Osteoblast (primary cell): ENCODE data around the gene CTTN. TPM values are rescaled to one million over a fixed set of nuclear protein-coding genes. Genes with fewer than 3 reads are reported as not detected.
"Not testable (repeated sequence)": the region's sequence is repeated elsewhere in the genome, so short reads cannot be mapped to it uniquely, and the experiment has no call there.

Experiments
- DNase-seq: peaks from one replicate; pipeline ENCODE4 v3.0.0; 2011; ENCODE audit warnings: low spot score, mixed read lengths; ENCODE audit not compliant: insufficient read length; ENCODE audit errors: missing footprints
- H2AFZ ChIP-seq: 2 replicates; pipeline ENCODE4 v1.6.0; 2011; ENCODE audit warnings: mild to moderate bottlenecking, low read length
- H3K27ac ChIP-seq: 2 replicates; pipeline ENCODE4 v1.5.1; 2011; ENCODE audit warnings: mild to moderate bottlenecking, low read depth, low read length, moderate library complexity
- H3K27me3 ChIP-seq: 2 replicates; pipeline ENCODE4 v1.6.0; 2012; ENCODE audit warnings: mild to moderate bottlenecking, control low read depth, inconsistent platforms, low read length, moderate library complexity; ENCODE audit not compliant: insufficient read depth
- H3K36me3 ChIP-seq: 2 replicates; pipeline ENCODE4 v1.5.1; 2011; ENCODE audit warnings: mild to moderate bottlenecking, low read length, control low read depth, moderate library complexity; ENCODE audit not compliant: insufficient read depth
- H3K4me1 ChIP-seq: 2 replicates; pipeline ENCODE4 v1.5.1; 2011; ENCODE audit warnings: mild to moderate bottlenecking, low read length, control low read depth, moderate library complexity; ENCODE audit not compliant: insufficient read depth
- H3K4me2 ChIP-seq: 2 replicates; pipeline ENCODE4 v1.6.0; 2011; ENCODE audit warnings: mild to moderate bottlenecking, low read length; ENCODE audit not compliant: insufficient read depth
- H3K4me3 ChIP-seq: fragments of 200-600 bp; sonication (generic); 3 replicates; pipeline ENCODE4 v1.5.1; 2012; ENCODE audit warnings: mild to moderate bottlenecking, low read length, inconsistent platforms; ENCODE audit not compliant: insufficient read depth
- H3K79me2 ChIP-seq: 2 replicates; pipeline ENCODE4 v1.6.0; 2012; ENCODE audit warnings: mild to moderate bottlenecking, low read length, control low read depth, inconsistent platforms; ENCODE audit not compliant: insufficient read depth
- H3K9me3 ChIP-seq: 2 replicates; pipeline ENCODE4 v1.5.1; 2011; ENCODE audit warnings: low read depth, low read length, control low read depth
- H4K20me1 ChIP-seq: 2 replicates; pipeline ENCODE4 v1.6.0; 2012; ENCODE audit warnings: mild to moderate bottlenecking, low read length, control low read depth; ENCODE audit not compliant: insufficient read depth
- total RNA-seq: library from RNA; depleted of rRNA; stranded (reverse); fragments of >200 nt; gene quantifications from 2 replicates; pipeline ENCODE4 v1.2.3, GENCODE V29; 2012
- TF ChIP-seq, protein P1 (sequence below): IDR thresholded peaks from 2 replicates; pipeline ENCODE4 v1.5.1; 2011; ENCODE audit warnings: mild to moderate bottlenecking, low read depth, low read length, moderate library complexity; ENCODE audit errors: extremely low read depth

The CTTN gene
- total RNA-seq, 1 donor, result 429 TPM

DNA sequence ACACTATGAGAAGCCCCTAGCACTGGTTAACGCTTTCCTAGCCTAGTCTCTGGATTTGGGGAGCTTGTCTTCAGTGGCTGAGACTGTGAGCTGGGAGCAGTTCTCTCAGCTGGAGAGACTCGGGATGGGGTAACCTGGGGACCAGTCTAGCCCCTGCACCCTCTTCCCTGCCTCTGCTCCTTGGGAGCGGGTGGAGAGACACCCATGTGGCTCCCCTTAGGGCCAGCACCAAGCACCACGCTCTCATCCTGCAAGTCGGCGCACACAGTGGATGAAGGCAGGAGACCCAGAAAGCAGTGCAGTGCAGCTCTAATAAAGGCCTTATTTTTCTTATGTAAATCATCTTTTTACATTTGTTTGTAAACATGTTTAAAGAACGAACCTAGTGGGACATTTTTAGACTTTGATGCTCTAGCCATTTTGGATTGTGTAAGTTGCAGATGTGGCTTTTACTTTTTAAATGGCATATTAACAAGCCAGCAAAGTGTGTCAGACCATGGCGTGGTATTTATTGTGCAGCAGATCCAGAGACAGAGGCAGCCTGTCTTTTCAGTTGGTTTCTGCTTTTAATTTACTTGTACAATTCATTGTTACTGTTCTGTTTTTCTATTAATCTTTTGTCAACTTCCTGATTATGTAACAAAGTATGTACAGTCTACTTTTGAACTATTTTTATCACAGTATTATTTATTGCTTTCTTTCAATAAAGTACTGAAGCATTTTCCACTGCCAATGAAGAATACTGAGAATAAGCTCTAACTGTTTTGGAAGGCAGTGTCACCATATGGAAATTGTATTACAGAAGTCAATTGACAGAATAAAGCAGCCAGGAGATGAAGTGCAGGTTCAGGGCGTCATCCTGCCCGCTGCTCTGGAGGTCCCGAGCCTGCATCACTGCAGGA lies 14.4 kb upstream of the CTTN start:
- H3K4me3 ChIP-seq, result no peak overlapping the region
- peaks cover 20% of the 10 kb centered on the region for H3K36me3 ChIP-seq
- no peak overlapping the region for H3K27ac ChIP-seq
- H3K27me3 ChIP-seq, result no peaks in the 10 kb centered on the region
- no peaks in the 10 kb centered on the region for H4K20me1 ChIP-seq
- peak; percentile 54 for DNase-seq
- TF ChIP-seq, protein P1, sequence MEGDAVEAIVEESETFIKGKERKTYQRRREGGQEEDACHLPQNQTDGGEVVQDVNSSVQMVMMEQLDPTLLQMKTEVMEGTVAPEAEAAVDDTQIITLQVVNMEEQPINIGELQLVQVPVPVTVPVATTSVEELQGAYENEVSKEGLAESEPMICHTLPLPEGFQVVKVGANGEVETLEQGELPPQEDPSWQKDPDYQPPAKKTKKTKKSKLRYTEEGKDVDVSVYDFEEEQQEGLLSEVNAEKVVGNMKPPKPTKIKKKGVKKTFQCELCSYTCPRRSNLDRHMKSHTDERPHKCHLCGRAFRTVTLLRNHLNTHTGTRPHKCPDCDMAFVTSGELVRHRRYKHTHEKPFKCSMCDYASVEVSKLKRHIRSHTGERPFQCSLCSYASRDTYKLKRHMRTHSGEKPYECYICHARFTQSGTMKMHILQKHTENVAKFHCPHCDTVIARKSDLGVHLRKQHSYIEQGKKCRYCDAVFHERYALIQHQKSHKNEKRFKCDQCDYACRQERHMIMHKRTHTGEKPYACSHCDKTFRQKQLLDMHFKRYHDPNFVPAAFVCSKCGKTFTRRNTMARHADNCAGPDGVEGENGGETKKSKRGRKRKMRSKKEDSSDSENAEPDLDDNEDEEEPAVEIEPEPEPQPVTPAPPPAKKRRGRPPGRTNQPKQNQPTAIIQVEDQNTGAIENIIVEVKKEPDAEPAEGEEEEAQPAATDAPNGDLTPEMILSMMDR, result no peak
- H3K79me2 ChIP-seq, result peaks cover 2% of the 10 kb centered on the region
- peaks cover 7% of the 10 kb centered on the region for H3K4me1 ChIP-seq
- no peak overlapping the region for H2AFZ ChIP-seq
- H3K4me2 ChIP-seq, result no peak overlapping the region
- H3K9me3 ChIP-seq, result no peaks in the 10 kb centered on the region

DNA sequence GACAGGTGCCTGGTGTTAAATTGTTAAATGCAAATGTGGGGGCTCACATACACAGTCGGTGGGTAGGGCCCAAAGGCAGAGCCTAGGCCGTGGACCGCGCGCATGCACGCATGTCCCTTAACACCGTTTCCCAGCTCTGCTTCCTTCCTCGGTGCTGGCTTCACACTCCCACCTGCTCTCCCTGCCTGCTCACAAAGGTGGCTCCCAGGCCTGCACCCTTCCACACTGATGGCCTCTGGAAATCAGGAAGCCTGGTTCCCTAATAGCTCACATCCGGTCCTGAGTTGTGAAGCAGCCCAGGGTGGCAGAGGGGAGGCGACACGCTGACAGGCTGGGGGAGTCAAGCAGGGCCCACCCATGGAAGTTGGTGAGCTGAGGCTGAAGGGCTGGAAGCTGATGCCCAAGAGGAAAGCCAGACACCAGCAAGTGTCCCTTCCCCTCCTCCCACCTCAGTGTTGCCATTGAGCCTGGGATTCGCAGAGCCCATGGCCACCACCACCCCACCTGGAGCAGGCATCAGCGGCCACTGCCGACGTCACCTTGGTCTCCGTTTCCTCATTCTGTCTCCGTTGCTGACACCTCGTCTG lies 13.7 kb upstream of the CTTN start:
- Histone ChIP-seq H3K36me3 (peaks cover 19% of the 10 kb centered on the region), H3K4me1 (peaks cover 7% of the 10 kb centered on the region), H2AFZ (no peak overlapping the region), H3K79me2 (peaks cover 3% of the 10 kb centered on the region), H3K27ac (no peak overlapping the region), H3K27me3 (no peaks in the 10 kb centered on the region), H3K4me3 (no peak overlapping the region), H3K9me3 (no peaks in the 10 kb centered on the region), H3K4me2 (no peak overlapping the region), H4K20me1 (peaks cover under 1% of the 10 kb centered on the region)
- TF ChIP-seq, protein P1, result no peak
- peak; percentile 73 for DNase-seq

DNA sequence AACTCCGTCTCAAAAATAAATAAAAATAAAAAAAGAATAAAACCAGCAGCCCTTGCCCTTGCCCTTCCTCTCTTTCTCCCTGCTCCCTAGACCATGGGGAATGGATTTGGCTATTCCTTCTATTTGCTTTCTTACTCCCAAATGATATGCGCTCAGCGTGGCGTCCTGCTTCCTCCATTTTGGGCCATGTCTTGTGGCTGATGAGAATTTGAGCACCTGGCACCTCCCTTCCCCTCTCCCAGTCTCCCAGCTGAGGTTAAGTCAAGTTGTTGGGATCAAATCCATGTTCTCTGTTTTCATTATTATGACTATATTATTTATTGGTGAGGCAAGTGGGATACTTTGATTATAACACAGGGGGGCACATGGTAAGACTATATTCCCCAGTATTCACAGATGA lies 10.8 kb upstream of the CTTN start:
- H3K9me3 ChIP-seq, result no peaks in the 10 kb centered on the region
- H3K4me1 ChIP-seq, result no peaks in the 10 kb centered on the region
- H3K36me3 ChIP-seq, result peaks cover 19% of the 10 kb centered on the region
- no peak overlapping the region for H3K4me2 ChIP-seq
- H3K79me2 ChIP-seq, result peaks cover 7% of the 10 kb centered on the region
- no peaks in the 10 kb centered on the region for H3K27me3 ChIP-seq
- no peak overlapping the region for H3K27ac ChIP-seq
- no peak overlapping the region for H3K4me3 ChIP-seq
- H4K20me1 ChIP-seq, result peaks cover 4% of the 10 kb centered on the region
- no peak overlapping the region for H2AFZ ChIP-seq
- DNase-seq, result peak; percentile 43
- TF ChIP-seq, protein P1, result no peak

DNA sequence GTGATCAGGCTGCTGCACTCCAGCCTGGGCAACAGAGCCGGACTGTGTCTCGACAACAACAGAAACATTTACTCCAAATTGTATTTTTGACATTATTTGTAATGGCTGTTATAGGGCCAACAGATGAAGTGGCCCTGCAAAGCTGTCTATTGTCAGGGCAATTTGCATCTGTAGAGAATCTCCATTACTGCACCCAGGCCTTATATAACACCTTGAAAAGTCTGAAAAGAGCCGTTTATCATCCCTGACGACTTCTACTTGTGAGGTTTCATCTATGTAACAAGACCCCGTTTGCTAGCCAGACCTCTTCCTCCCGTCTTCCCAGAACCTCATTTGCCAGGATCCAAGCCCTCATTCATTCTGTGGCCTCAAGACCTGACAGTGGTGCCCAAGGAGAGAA lies 9.1 kb upstream of the CTTN start:
- Histone ChIP-seq H3K36me3 (peaks cover 10% of the 10 kb centered on the region), H3K79me2 (peaks cover 17% of the 10 kb centered on the region), H4K20me1 (peaks cover 4% of the 10 kb centered on the region), H3K4me1 (no peaks in the 10 kb centered on the region), H3K27me3 (no peaks in the 10 kb centered on the region), H3K27ac (no peak overlapping the region), H3K9me3 (no peaks in the 10 kb centered on the region), H2AFZ (no peak overlapping the region), H3K4me2 (no peak overlapping the region), H3K4me3 (no peak overlapping the region)
- TF ChIP-seq, protein P1, result no peak
- peak; percentile 9 for DNase-seq

DNA sequence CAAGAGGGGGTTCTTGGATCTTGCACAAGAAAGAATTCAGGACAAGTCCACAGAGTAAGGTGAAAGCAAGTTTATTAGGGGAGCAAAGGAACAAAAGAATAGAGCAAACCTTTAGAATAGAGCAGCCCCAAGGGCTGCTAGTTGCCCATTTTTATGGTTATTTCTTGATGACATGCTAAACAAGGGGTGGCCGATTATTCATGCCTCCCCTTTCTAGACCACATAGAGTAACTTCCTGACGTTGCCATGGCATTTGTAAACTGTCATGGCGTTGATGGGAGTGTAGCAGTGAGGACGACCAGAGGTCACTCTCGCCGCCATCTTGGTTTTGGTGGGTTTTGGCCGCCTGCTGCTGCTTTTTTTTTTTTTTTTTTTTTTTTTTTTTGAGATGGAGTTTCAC lies 7.4 kb upstream of the CTTN start:
- DNase-seq, H3K27me3 ChIP-seq: not testable (repeated sequence)

More for the DNA sequence above, 7.4 kb upstream of the CTTN start:
- H3K79me2 ChIP-seq, result peaks cover 19% of the 10 kb centered on the region
- not testable (repeated sequence) for H4K20me1 ChIP-seq, H3K4me1 ChIP-seq, H3K27ac ChIP-seq, H3K4me2 ChIP-seq, H3K36me3 ChIP-seq, H3K9me3 ChIP-seq, H3K4me3 ChIP-seq, H2AFZ ChIP-seq
